Bone marrow (tissue), 2 donors: Measurements from ENCODE around the gene LPP.

Source experiments
- DNase-seq, 2 donors: peaks; one replicate each; lab custom pipeline; 2025; lab: John Stamatoyannopoulos, UW

The LPP gene

GRCh38 chr3:188299068-188299467 lies 145.1 kb downstream of the LPP start:
- DNase-seq = no peak

GRCh38 chr3:188299708-188300107 lies 145.8 kb downstream of the LPP start:
- DNase-seq = no peak

- no peak for DNase-seq
Measured at GRCh38 chr3:188301147-188301546, 147.2 kb downstream of the LPP start.

- DNase-seq = no peak
Measured at GRCh38 chr3:188303286-188303799, 149.4 kb downstream of the LPP start.

GRCh38 chr3:188303823-188304222 lies 149.9 kb downstream of the LPP start:
- no peak for DNase-seq

GRCh38 chr3:188304501-188304900 lies 150.5 kb downstream of the LPP start:
- DNase-seq = no peak

- no peak for DNase-seq
Measured at GRCh38 chr3:188305220-188305619, 151.3 kb downstream of the LPP start.

GRCh38 chr3:188306435-188307005 lies 152.6 kb downstream of the LPP start:
- DNase-seq = no peak

GRCh38 chr3:188309437-188310269 lies 155.7 kb downstream of the LPP start:
- no peak for DNase-seq

- DNase-seq = no peak
Measured at GRCh38 chr3:188310270-188310710, 156.3 kb downstream of the LPP start.

GRCh38 chr3:188315553-188315952 lies 161.6 kb downstream of the LPP start:
- no peak for DNase-seq

- DNase-seq = no peak
Measured at GRCh38 chr3:188316021-188316722, 162.2 kb downstream of the LPP start.

GRCh38 chr3:188316723-188317070 lies 162.7 kb downstream of the LPP start:
- no peak for DNase-seq

GRCh38 chr3:188319569-188319968 lies 165.6 kb downstream of the LPP start:
- no peak for DNase-seq

- DNase-seq = no peak
Measured at GRCh38 chr3:188320757-188321156, 166.8 kb downstream of the LPP start.

GRCh38 chr3:188321258-188321657 lies 167.3 kb downstream of the LPP start:
- no peak for DNase-seq

- no peak for DNase-seq
Measured at GRCh38 chr3:188322135-188322887, 168.4 kb downstream of the LPP start.

GRCh38 chr3:188323067-188323842 lies 169.3 kb downstream of the LPP start:
- no peak for DNase-seq

GRCh38 chr3:188326111-188326510 lies 172.2 kb downstream of the LPP start:
- no peak for DNase-seq

- DNase-seq = no peak
Measured at GRCh38 chr3:188326968-188327367, 173.0 kb downstream of the LPP start.

- DNase-seq = no peak
Measured at GRCh38 chr3:188327433-188327832, 173.5 kb downstream of the LPP start.
